ENCODE measurements around the gene KCTD11.

DNA sequence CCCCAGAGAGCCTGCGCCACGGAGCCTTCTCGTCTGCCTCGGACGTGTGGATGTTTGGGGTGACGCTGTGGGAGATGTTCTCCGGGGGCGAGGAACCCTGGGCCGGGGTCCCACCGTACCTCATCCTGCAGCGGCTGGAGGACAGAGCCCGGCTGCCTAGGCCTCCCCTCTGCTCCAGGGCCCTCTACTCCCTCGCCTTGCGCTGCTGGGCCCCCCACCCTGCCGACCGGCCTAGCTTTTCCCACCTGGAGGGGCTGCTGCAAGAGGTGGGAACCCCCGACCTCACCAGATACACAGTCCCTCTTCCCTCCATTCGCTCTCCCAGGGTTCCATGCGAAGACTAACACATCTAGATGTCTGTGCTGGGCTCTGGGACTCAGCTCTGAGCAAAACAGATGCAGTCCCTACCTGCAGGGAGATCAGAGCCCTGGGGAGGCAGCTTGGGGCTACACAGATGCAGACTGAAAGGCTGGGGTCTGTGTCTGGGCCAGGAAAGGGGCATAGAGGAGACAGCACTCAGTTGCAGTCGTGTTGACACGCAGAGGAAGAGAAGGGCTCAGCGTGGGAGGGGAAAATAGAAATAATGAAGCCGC, 32.6 kb downstream of the KCTD11 start:
- TF ChIP-seq POLR2A (IDR thresholded peaks at IDR 0.05; ENCODE audit: extremely low read depth, insufficient read length) = no peak
- TF ChIP-seq, protein P1, sequence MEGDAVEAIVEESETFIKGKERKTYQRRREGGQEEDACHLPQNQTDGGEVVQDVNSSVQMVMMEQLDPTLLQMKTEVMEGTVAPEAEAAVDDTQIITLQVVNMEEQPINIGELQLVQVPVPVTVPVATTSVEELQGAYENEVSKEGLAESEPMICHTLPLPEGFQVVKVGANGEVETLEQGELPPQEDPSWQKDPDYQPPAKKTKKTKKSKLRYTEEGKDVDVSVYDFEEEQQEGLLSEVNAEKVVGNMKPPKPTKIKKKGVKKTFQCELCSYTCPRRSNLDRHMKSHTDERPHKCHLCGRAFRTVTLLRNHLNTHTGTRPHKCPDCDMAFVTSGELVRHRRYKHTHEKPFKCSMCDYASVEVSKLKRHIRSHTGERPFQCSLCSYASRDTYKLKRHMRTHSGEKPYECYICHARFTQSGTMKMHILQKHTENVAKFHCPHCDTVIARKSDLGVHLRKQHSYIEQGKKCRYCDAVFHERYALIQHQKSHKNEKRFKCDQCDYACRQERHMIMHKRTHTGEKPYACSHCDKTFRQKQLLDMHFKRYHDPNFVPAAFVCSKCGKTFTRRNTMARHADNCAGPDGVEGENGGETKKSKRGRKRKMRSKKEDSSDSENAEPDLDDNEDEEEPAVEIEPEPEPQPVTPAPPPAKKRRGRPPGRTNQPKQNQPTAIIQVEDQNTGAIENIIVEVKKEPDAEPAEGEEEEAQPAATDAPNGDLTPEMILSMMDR (IDR thresholded peaks at IDR 0.05; ENCODE audit: low read depth, low read length) = no peak
- TF ChIP-seq, protein P2, sequence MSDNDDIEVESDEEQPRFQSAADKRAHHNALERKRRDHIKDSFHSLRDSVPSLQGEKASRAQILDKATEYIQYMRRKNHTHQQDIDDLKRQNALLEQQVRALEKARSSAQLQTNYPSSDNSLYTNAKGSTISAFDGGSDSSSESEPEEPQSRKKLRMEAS (IDR thresholded peaks at IDR 0.05; ENCODE audit: low read depth, low read length) = no peak
